ENCODE results near the gene NTN4.
"Not testable (repeated sequence)": the region's sequence is repeated elsewhere in the genome, so short reads cannot be mapped to it uniquely, and the experiment has no call there.

The NTN4 gene

GRCh38 chr12:95784915-95785314, 5.6 kb downstream of the NTN4 start:
- in situ Hi-C loops (cut with MboI; ENCODE audit: low sequenced_read_pairs, unreplicated experiment), result no loop called here
- TF ChIP-seq CTCF (IDR thresholded peaks at IDR 0.05; ENCODE audit: borderline replicate concordance, control extremely low read depth, extremely low read depth, insufficient read depth, missing control alignments), result no peak

GRCh38 chr12:95784286-95784685, 6.3 kb downstream of the NTN4 start:
- in situ Hi-C loops (cut with MboI; ENCODE audit: low sequenced_read_pairs, unreplicated experiment), result no loop called here
- no peak for TF ChIP-seq CTCF (IDR thresholded peaks at IDR 0.05; ENCODE audit: borderline replicate concordance, control extremely low read depth, extremely low read depth, insufficient read depth, missing control alignments)
- DNase-seq (ENCODE audit: low spot score), result no peak

More at GRCh38 chr12:95784915-95785314, 5.6 kb downstream of the NTN4 start:
- DNase-seq (ENCODE audit: low spot score), result no peak

GRCh38 chr12:95775466-95775865, 15.1 kb downstream of the NTN4 start:
- in situ Hi-C loops (cut with MboI; ENCODE audit: low sequenced_read_pairs, unreplicated experiment); DNase-seq (ENCODE audit: low spot score): not testable (repeated sequence)

GRCh38 chr12:95774311-95775045, 16.1 kb downstream of the NTN4 start:
- TF ChIP-seq CTCF (IDR thresholded peaks at IDR 0.05; ENCODE audit: borderline replicate concordance, control extremely low read depth, extremely low read depth, insufficient read depth, missing control alignments), result no peak
- DNase-seq (ENCODE audit: low spot score), result no peak
- in situ Hi-C loops (cut with MboI; ENCODE audit: low sequenced_read_pairs, unreplicated experiment), result no loop called here

GRCh38 chr12:95773320-95773719, 17.2 kb downstream of the NTN4 start:
- no peak for TF ChIP-seq CTCF (IDR thresholded peaks at IDR 0.05; ENCODE audit: borderline replicate concordance, control extremely low read depth, extremely low read depth, insufficient read depth, missing control alignments)
- in situ Hi-C loops (cut with MboI; ENCODE audit: low sequenced_read_pairs, unreplicated experiment), result no loop called here
- no peak for DNase-seq (ENCODE audit: low spot score)

GRCh38 chr12:95767703-95768102, 22.9 kb downstream of the NTN4 start:
- no peak for DNase-seq (ENCODE audit: low spot score)
- no peak for TF ChIP-seq CTCF (IDR thresholded peaks at IDR 0.05; ENCODE audit: borderline replicate concordance, control extremely low read depth, extremely low read depth, insufficient read depth, missing control alignments)
- in situ Hi-C loops (cut with MboI; ENCODE audit: low sequenced_read_pairs, unreplicated experiment), result no loop called here

- TF ChIP-seq CTCF (IDR thresholded peaks at IDR 0.05; ENCODE audit: borderline replicate concordance, control extremely low read depth, extremely low read depth, insufficient read depth, missing control alignments), result no peak
- no peak for DNase-seq (ENCODE audit: low spot score)
- in situ Hi-C loops (cut with MboI; ENCODE audit: low sequenced_read_pairs, unreplicated experiment), result no loop called here
These were observed 24.1 kb downstream of the NTN4 start for GRCh38 chr12:95766356-95767019.

All from GM13976 (cell line).